HG03558 (cell line): Measurements from ENCODE around the gene LRBA.

Source experiments
- ATAC-seq: cut with Tn5 transposase; IDR thresholded peaks from one replicate; pipeline ENCODE4 v1.9.1; 2021; ENCODE audit warnings: moderate number of reproducible peaks; ENCODE audit not compliant: unreplicated experiment; ENCODE audit errors: extremely low read depth

Gene LRBA

GRCh38 chr4:150280081-150280895 lies 734.8 kb downstream of the LRBA start:
- no peak for ATAC-seq

- ATAC-seq: no peak
Observed at GRCh38 chr4:150278206-150278605, 736.9 kb downstream of the LRBA start.

GRCh38 chr4:150268444-150268843 lies 746.6 kb downstream of the LRBA start:
- no peak for ATAC-seq

GRCh38 chr4:150265806-150266205 lies 749.3 kb downstream of the LRBA start:
- no peak for ATAC-seq

- ATAC-seq: no peak
Observed at GRCh38 chr4:150264595-150265161, 750.4 kb downstream of the LRBA start.

GRCh38 chr4:150262611-150263010 lies 752.5 kb downstream of the LRBA start:
- ATAC-seq: no peak

- ATAC-seq: no peak
Observed at GRCh38 chr4:150261571-150261970, 753.5 kb downstream of the LRBA start.

GRCh38 chr4:150259861-150260567 lies 755.1 kb downstream of the LRBA start:
- ATAC-seq: no peak

- no peak for ATAC-seq
Observed at GRCh38 chr4:150258569-150258968, 756.5 kb downstream of the LRBA start.

- no peak for ATAC-seq
Observed at GRCh38 chr4:150256841-150257730, 758.0 kb downstream of the LRBA start.

GRCh38 chr4:150256225-150256620 lies 758.9 kb downstream of the LRBA start:
- no peak for ATAC-seq

GRCh38 chr4:150255610-150256224 lies 759.4 kb downstream of the LRBA start:
- no peak for ATAC-seq

- no peak for ATAC-seq
Observed at GRCh38 chr4:150253965-150254630, 761.0 kb downstream of the LRBA start.

- no peak for ATAC-seq
Observed at GRCh38 chr4:150253416-150253815, 761.7 kb downstream of the LRBA start.

GRCh38 chr4:150252741-150253140 lies 762.3 kb downstream of the LRBA start:
- ATAC-seq: no peak

- no peak for ATAC-seq
Observed at GRCh38 chr4:150252306-150252705, 762.8 kb downstream of the LRBA start.

- no peak for ATAC-seq
Observed at GRCh38 chr4:150251752-150252190, 763.3 kb downstream of the LRBA start.

GRCh38 chr4:150250998-150251651 lies 764.0 kb downstream of the LRBA start:
- ATAC-seq: no peak
